ENCODE measurements around the gene DLGAP4. TPM values are rescaled to one million over a fixed set of nuclear protein-coding genes. Genes with fewer than 3 reads are reported as not detected.

The DLGAP4 gene
- total RNA-seq, 1 experiment from 2014 or later = 40.3 TPM

DNA sequence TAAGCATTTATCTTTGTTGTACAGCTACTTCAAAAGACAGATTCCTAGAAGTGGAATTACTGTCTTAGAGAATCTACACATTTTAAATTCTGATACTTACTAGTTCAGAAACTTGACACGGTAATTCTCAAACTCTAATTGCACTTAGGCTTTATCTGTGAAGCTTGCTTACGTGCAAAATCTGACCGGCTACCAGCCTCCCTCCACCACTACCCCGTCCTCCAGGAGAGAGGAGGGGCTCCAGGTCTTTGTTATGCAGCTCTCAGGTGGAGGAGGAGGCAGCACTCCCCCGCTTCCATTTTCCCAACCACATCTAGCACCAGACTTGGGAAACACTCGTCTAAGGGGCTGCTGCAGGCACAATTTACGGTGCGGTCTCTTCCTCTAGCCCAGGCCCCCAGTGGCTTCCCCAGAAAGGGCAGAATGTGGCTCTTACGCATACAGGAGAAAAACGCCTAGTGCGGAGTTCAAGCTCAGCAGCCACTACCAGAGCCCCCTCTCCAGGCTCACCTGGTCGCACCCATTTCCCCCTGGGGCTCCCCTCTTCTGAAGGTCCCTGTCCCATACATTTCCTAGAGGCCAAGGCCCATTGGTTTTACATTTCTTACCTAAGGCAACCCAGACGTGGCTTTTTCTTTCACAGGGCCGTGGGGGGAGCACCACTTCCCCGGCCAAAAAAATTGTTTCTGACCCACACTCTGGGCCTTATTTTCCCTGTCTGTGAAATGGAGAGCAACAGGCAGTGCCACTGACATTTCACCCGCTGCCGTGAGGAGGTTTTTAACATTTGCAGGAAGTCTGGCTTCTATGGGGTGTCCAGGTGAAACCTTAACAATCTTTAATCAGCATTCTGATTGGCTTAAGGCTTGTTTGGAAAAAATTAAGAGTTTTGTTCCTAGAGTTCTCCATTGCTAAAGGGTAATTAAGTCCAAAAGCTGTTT, 265.7 kb downstream of the DLGAP4 start (continued):
- no peak for TF ChIP-seq CEBPB (IDR thresholded peaks at IDR 0.05; ENCODE audit: low read depth)
- TF ChIP-seq SIN3A (IDR thresholded peaks at IDR 0.05; ENCODE audit: low read depth) = no peak
- no peak for TF ChIP-seq CBX3 (IDR thresholded peaks at IDR 0.05; ENCODE audit: low read depth)
- no peak for TF ChIP-seq SRF (IDR thresholded peaks at IDR 0.05; ENCODE audit: low read depth)
- TF ChIP-seq EGR1 (IDR thresholded peaks at IDR 0.05; ENCODE audit: low read depth) = no peak
- TF ChIP-seq ZNF274 (IDR thresholded peaks at IDR 0.05; ENCODE audit: low read depth, low read length) = no peak

DNA sequence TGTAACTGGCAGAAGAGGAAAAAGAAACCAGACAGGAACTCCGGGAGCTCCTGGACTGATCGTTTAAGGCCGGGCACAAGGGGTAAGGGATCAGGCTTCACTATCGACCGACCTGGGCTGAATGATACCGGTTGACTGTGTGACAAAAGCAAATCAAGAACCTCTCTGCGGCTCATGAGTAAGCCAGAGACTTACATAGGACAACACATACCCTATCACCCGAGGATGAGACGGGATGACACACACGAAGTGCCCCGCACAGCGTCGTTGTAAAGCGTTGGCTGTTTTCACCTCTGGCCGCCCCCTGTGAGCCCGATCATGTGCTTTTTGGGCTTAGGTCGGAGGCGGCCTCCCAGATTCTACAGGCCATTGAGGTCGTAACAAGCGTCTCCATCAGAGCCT, 266.6 kb downstream of the DLGAP4 start:
- peaks cover 21 to 36% of the 10 kb centered on the region in 2 experiments for H3K4me1 ChIP-seq (ENCODE audit: control insufficient read depth in 1 of 2, insufficient read depth in 2 of 2, low read length in 2 of 2)
- H3K36me3 ChIP-seq (ENCODE audit: control insufficient read depth in 1 of 2, insufficient read depth in 2 of 2, low read length in 2 of 2) = no peaks in the 10 kb centered on the region
- no peak for DNase-seq (ENCODE audit: low read depth, low spot score)
- H4K20me1 ChIP-seq (ENCODE audit: insufficient read depth) = no peaks in the 10 kb centered on the region
- H3K79me2 ChIP-seq (ENCODE audit: insufficient read depth, low read length) = peaks cover 16% of the 10 kb centered on the region
- no peaks in the 10 kb centered on the region for H3K9me2 ChIP-seq (ENCODE audit: insufficient read depth)
- H3K9me3 ChIP-seq (ENCODE audit: control insufficient read depth in 1 of 2, insufficient read depth in 1 of 2, low read depth in 1 of 2, low read length in 2 of 2) = no peaks in the 10 kb centered on the region
- peak overlapping the region; percentile 8 to 79; a peak in 3 of 4 replicates for H3K4me3 ChIP-seq (replicated peaks in 1 of 2; ENCODE audit: low read depth in 1 of 2, low read length in 2 of 2)
- no peak for ATAC-seq
- RAD21 ChIA-PET (ENCODE audit: low non-redundant PET in 1 of 2, low total read pairs in 2 of 2, uncharacterized antibody in 2 of 2, unreplicated experiment in 2 of 2) = interaction anchor here in 1 of 2 experiments (0.6 kb wide), 2 partner anchors 12 to 15 kb away, joined by 4 to 5 read pairs; no protein-coding TSS in a partner anchor
- POLR2A ChIA-PET = interaction anchor here (1.1 to 1.2 kb wide), 2 partner anchors 31 to 32 kb away, joined by 3 to 4 read pairs; no protein-coding TSS in a partner anchor
- CTCF ChIA-PET = interaction anchor here (0.7 to 1.1 kb wide), 2 partner anchors 33 to 349 kb away, joined by 4 to 6 read pairs; partner anchors contain the start of gene RAB5IF
- TF ChIP-seq, protein P1, sequence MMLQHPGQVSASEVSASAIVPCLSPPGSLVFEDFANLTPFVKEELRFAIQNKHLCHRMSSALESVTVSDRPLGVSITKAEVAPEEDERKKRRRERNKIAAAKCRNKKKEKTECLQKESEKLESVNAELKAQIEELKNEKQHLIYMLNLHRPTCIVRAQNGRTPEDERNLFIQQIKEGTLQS (IDR thresholded peaks at IDR 0.05) = no peak
- TF ChIP-seq YY1 (IDR thresholded peaks at IDR 0.05; ENCODE audit: extremely low read depth, insufficient replicate concordance, low read depth, low read length) (no peak), ZNF274 (IDR thresholded peaks at IDR 0.05; ENCODE audit: low read depth, low read length) (no peak)
- peak overlapping the region; percentile 71 for H2AFZ ChIP-seq (ENCODE audit: low read depth, low read length, poor library complexity, severe bottlenecking)
- H3K4me2 ChIP-seq (ENCODE audit: low read length) = peak overlapping the region; percentile 100
- H3K9ac ChIP-seq (ENCODE audit: low read length) = peak overlapping the region; percentile 82
- H3K27ac ChIP-seq (ENCODE audit: low read depth, low read length) = peak overlapping the region; percentile 53; the same call in 1 of the 2 replicates
- BruUV-seq (replicated peaks) = no TSS peak
- H3K27me3 ChIP-seq (ENCODE audit: insufficient read depth, low read length) = no peaks in the 10 kb centered on the region
- intact Hi-C loops (cut with micrococcal nuclease) = no loop called here
